ENCODE data around the gene RINL.

DNA sequence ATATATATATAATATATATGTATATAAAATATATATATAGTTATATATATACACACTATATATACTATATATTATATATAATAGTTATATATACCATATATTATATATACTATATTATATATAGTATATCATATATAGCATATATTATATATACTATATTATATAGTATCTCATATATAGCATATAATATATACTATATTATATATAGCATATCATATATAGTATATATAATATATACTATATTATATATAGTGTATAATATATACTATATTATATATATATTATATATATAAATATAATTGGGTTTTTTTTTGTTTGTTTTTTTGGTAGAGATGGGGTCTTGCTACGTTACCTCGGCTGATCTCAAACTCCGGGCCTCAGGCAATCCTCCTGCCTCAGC, 16.7 kb downstream of the RINL start:
- TF ChIP-seq, protein P1, sequence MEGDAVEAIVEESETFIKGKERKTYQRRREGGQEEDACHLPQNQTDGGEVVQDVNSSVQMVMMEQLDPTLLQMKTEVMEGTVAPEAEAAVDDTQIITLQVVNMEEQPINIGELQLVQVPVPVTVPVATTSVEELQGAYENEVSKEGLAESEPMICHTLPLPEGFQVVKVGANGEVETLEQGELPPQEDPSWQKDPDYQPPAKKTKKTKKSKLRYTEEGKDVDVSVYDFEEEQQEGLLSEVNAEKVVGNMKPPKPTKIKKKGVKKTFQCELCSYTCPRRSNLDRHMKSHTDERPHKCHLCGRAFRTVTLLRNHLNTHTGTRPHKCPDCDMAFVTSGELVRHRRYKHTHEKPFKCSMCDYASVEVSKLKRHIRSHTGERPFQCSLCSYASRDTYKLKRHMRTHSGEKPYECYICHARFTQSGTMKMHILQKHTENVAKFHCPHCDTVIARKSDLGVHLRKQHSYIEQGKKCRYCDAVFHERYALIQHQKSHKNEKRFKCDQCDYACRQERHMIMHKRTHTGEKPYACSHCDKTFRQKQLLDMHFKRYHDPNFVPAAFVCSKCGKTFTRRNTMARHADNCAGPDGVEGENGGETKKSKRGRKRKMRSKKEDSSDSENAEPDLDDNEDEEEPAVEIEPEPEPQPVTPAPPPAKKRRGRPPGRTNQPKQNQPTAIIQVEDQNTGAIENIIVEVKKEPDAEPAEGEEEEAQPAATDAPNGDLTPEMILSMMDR (IDR thresholded peaks at IDR 0.05; ENCODE audit: low read length): no peak
- TF ChIP-seq EZH2 (IDR thresholded peaks at IDR 0.05; ENCODE audit: borderline replicate concordance, low read length): no peak

Data from OCI-LY1 (cell line).